Measurements from ENCODE around the gene RBP3.

GRCh38 chr10:47402641-47403301, 54.6 kb downstream of the RBP3 start:
- TF ChIP-seq CTCF (optimal IDR thresholded peaks at IDR 0.05 in 1 of 3, IDR thresholded peaks at IDR 0.05 in 1 of 3, conservative IDR thresholded peaks at IDR 0.05 in 1 of 3; ENCODE audit: extremely low read depth in 1 of 3, insufficient read depth in 2 of 3, low read length in 3 of 3) (peak in 1 of 3 experiments; percentile 21), EZH2 (IDR thresholded peaks at IDR 0.05; ENCODE audit: low read length) (no peak)

Data from keratinocyte (primary cell).